Stimulated activated CD4-positive, alpha-beta T cell treated with anti-CD3 and anti-CD28 coated beads, Interleukin-4, amount 100 ng/mL, for 24 hours (primary cell): ENCODE measurements around the gene HVCN1.
A peak's percentile ranks its signal among the peaks of the same experiment; 100 is the strongest.
"Not testable (repeated sequence)": the region's sequence is repeated elsewhere in the genome, so short reads cannot be mapped to it uniquely, and the experiment has no call there.

Experiments used
- DNase-seq: peaks from one replicate; pipeline ENCODE4 v3.0.0-alpha.2; 2020

HVCN1 gene

GRCh38 chr12:110661337-110661972 is 27.5 kb downstream of the HVCN1 start:
- peak; percentile 43 for DNase-seq

- DNase-seq: no peak
Measured at GRCh38 chr12:110658878-110659277, 30.0 kb downstream of the HVCN1 start.

- no peak for DNase-seq
Measured at GRCh38 chr12:110658242-110658641, 30.7 kb downstream of the HVCN1 start.

GRCh38 chr12:110657747-110658146 is 31.2 kb downstream of the HVCN1 start:
- no peak for DNase-seq

GRCh38 chr12:110656071-110656655 is 32.8 kb downstream of the HVCN1 start:
- no peak for DNase-seq

GRCh38 chr12:110654238-110654637 is 34.7 kb downstream of the HVCN1 start:
- DNase-seq: not testable (repeated sequence)

- no peak for DNase-seq
Measured at GRCh38 chr12:110649341-110649847, 39.5 kb downstream of the HVCN1 start.

GRCh38 chr12:110647631-110648040 is 41.3 kb downstream of the HVCN1 start:
- no peak for DNase-seq

GRCh38 chr12:110641521-110641920 is 47.4 kb downstream of the HVCN1 start:
- no peak for DNase-seq

- no peak for DNase-seq
Measured at GRCh38 chr12:110640275-110641025, 48.5 kb downstream of the HVCN1 start.

- DNase-seq: no peak
Measured at GRCh38 chr12:110639336-110640141, 49.4 kb downstream of the HVCN1 start.

- no peak for DNase-seq
Measured at GRCh38 chr12:110638796-110639195, 50.1 kb downstream of the HVCN1 start.

GRCh38 chr12:110637869-110638441 is 51.0 kb downstream of the HVCN1 start:
- no peak for DNase-seq

- no peak for DNase-seq
Measured at GRCh38 chr12:110636516-110636915, 52.4 kb downstream of the HVCN1 start.

GRCh38 chr12:110635055-110635454 is 53.9 kb downstream of the HVCN1 start:
- DNase-seq: no peak

- DNase-seq: no peak
Measured at GRCh38 chr12:110627500-110628195, 61.3 kb downstream of the HVCN1 start.

GRCh38 chr12:110622582-110622981 is 66.3 kb downstream of the HVCN1 start:
- no peak for DNase-seq

GRCh38 chr12:110619534-110619953 is 69.4 kb downstream of the HVCN1 start:
- DNase-seq: peak; percentile 50

GRCh38 chr12:110616471-110617115 is 72.3 kb downstream of the HVCN1 start:
- DNase-seq: no peak

- DNase-seq: no peak
Measured at GRCh38 chr12:110615171-110615570, 73.7 kb downstream of the HVCN1 start.
